Measurements from ENCODE around the gene SGCG.

Gene SGCG

DNA sequence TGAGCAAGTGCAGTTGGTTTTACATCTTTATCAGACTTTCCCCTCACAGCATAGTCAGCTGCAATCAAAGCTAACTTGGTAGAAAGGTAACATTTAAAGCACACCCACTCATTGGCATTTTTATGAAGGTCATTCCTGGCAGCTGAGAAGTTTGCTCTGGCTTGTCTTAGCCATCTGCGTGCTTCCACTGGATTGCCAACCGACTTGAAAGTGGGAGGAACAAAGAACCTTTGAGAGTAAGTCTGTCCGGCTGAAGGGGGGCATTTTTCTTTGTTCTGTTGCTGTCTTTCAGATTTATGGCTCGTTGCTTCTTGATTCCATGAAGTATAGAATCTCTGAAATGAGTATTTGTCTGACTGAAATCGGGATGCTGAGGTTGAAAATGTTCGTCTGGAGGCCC lies 149.6 kb downstream of the SGCG start:
- DNase-seq (ENCODE audit: low read depth): no peak

DNA sequence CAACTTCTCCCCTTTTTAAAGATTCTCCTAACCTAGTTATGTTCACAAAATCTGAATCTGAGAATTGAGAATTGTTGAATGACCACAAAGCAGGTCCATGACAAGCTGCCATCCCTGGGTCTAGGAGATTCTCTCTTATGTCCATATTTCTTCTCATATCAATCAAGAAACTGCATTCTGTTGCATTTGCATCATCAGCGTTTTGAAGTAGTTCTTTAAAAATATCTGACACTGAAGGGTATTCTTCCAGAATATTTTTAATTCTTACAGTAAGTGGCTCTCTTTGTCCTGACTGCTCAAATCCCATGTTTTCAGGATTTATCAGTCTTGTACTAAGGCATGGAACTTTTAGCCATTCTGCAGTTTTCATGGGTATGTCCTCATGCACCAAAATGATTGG lies 158.4 kb downstream of the SGCG start:
- DNase-seq (ENCODE audit: low read depth): no peak

DNA sequence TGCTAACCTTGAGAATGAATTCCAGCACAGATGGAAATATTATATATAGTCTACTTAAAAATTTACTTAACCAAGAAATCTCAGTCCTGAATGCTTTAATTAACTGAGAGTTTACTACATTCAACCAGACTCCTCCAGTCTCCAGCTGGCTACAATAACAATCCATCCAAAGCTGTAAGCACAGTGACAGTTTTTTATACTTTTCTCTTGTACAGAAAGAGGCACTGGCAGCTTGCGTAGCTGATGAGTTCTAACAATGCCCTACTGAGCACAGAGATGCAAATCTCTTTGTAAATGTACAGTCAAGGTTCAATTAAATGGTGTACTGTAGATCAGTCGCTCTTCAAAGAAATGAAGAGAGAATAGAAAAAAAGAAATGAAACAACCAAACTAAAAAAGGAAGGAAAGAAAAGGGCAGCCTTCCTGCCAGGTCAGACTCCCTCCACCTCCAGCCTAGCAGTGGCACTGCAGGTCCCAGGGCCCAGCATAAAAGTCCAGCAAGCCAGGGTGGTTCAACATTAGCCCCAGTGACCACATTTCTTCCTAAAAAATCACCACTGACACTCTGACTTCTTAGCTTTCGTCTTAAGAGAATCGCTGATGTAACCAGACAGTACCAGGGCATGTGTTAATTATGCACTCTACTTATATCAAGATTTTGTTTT lies 164.3 kb downstream of the SGCG start:
- DNase-seq (ENCODE audit: low read depth): no peak

DNA sequence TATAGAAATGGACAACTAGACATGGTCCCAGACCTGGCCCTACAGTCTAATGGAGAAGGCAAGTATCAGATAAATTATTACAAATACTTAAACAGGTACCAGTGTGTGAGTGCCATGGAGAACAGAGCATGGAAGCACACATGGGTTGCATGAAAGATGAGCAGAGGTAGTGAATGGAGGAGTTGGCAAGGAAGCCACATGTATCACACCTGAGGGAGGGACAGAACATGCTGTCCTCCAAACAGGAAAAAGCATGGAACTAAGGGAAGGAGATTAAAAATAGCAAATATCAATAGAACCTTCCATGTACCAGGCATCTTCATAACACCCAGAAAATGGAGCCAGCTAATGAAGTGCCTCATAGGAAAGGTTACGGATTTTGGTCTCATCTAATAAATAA lies 166.8 kb downstream of the SGCG start:
- no peak for DNase-seq (ENCODE audit: low read depth)

DNA sequence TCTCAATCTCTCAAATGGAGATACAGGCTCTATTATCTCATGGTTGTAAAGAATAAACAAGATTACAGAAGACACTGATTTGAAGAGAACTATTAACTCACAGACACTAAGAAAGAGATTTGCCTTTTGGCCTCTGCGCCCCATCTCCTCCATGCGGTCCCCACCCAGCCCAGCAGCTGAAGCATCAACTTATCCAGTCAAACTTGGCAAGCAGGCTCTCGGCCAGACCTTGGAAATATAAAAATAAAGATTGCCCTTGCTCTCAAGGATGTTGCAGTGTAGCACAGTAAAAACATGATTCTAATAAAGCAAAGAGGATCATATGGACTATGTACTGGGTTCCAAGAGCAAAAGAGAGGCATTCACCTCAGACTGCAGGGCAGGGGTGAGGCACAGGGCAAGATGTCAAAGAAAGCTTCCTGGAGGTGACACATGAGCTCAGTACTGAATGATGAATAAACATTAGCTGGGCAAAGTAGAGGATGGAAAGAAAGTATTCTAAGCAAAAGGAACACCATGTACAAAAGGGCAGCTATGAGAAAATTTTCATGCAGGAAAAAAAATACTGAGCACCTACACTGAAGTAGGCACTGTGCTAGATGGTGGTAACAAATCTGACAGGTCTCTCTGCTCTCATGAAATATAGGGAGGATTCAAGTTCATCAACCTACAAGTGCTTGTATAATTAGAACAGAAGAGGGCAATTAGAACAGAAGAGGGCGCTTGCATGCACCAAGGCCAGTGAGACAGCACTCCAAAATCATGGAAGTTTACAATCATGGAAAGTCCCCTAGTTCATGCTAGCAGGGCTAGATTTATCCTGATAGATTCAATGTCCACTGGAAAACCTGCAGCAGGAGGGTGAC lies 167.7 kb downstream of the SGCG start:
- no peak for DNase-seq (ENCODE audit: low read depth)

DNA sequence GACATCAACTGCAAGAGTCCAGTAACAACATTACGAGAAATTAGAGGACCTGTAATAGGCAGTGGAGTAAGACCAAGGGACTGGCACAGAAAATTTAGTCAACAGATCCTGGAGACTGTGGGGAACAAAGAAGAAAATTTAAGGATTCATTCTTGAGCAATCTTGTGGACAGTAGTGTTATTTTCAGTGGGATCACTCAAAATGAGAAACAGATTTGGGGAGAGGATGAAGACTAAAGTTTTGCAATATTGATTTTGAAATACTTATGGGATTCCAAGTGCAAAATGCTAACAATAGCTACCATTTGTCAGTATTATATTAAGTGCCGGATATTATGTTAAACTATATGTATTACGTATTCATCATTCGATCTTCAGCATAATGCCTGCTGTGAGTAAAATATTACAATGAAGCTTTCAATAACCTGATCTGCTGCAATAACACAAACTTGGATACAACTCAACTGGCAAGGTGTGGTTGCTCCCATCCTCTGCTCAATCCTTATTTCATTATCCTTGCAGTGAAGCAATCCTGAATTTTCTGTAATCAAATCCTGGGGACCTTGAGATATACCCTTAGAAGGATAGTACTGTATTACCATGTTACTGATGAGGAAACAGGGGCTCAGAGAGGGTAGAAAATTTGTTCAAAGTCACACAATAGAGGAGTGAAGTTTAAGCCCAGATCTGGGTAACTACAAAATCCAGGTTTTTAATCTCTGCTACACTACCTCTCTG lies 168.6 kb downstream of the SGCG start:
- no peak for DNase-seq (ENCODE audit: low read depth)

DNA sequence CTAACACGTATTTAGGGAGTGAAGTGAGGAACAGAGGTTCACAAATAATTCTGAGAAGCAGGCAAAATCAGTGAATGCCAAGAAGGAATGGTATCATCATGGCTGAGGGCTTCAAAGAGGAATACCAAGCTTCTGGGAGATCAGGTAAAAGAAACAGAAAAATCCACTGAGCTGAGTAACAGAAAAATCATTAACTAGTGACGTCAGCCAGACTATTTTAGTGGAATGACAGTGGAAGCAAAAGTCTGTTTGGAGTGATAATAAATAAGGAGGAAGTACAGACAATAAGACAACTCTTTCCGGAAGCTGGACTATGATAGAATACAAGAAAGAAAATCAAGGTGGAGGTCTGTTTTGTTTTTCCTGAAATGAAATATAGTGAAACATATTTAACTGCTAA lies 169.2 kb downstream of the SGCG start:
- DNase-seq (ENCODE audit: low read depth): no peak

DNA sequence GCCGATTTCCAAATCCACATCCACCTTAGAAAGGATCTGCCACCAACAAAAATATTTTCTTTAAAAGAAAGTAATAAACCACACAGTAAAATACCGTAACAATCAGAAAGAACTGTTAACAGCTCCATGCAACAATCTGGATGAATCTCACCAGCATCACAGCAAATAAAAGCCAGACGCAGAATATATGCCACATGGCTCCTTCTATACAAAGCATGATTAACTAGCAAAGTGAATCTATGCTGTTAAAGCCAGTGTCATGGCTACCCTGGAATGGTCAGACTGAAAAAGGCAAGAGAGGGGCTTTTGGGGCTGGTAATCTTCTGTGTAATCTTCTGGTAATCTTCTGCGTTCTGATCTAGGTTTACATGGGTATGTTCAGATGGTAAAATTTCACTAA lies 171.4 kb downstream of the SGCG start:
- no peak for DNase-seq (ENCODE audit: low read depth)

DNA sequence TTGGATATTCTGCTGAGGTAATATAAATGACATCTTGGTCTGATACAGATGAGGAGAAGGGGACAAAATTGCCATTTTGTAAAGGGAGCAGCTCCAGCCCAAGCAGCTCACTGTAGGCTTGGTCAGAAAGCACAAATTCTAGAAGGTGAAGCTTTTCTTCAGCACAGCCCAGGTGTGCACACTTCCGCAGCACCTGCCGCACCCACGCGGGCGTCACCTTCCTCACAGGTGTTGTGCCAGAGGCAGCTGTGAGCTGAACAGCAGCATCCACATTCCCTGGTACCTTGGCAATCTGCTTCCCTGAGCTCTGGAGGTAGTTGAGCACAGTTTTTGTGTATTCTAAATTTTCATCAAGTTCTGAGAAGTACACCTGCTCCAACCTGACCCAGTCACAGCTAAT lies 173.7 kb downstream of the SGCG start:
- no peak for DNase-seq (ENCODE audit: low read depth)

DNA sequence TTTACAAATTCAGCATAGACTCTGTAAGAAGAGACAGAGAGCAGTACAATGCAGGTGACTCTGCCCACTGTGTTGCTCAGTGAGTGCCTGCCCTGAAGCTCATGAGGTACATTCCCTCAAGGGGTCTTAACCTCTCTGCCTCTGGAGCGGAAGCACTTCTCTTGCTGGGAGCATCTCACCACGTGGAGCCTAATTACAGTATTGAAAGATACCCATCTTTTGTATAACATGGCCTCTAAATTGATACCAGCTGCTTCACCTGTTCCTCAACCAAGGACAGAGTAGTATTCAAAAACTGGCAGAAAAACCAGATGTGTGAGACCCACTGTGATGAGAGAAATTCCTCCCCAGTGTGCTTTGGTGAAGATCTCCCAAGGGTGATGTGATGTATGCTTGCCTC lies 175.6 kb downstream of the SGCG start:
- DNase-seq (ENCODE audit: low read depth): no peak

DNA sequence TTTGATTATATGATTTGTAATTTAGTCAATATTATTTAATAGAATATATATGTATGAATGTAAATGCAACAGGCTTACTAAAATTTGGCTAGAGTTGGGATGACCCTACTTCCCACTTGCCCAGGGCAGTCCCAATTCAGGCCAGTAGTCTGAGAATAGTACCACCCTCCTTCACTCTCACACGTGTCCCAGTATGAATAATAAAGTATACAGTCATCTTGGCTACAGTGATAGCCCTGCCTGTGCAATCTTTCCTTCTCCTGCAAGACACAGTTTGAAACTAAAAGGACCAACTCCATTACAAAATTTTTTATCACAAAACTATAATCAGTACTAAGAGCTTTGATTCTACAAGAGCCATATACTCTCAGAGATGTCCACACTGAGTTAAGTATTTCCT lies 176.6 kb downstream of the SGCG start:
- DNase-seq (ENCODE audit: low read depth): no peak

DNA sequence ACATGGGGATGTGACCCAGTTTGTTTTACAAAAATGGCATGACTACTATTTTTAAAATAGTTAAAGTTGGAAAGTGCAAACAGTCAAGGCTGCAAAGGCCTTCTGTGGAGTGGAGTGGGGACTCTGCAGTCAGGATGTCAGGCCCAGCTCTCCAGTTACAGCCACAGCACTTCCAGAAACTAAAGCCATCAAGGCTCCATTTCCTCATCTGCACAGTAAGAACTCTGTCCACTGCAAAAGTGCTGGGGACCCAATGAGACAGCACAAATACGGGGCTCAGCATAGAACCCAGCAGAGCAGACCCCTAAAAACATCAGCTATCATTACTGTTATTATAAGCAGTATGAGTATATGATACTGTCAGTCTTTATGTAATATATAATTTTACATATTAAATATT lies 179.1 kb downstream of the SGCG start:
- DNase-seq (ENCODE audit: low read depth): no peak

DNA sequence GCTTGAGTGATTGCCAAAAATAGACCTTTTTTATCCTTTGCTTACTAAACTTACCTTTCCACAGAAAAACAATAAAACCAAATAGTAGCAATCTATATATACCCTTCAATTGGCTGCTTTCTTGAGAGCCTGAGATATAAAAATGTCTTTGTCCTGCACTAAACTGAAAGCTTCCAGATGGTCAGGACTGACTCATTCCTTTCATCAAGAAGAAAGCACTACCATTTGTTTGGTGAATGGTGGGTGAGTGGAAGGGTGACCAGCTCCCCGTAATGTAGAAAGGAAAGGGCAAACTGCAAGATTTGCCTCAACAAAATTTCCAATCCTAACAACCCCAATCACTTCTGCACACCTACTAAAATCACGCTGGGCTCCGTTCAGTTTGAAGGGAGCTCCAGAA lies 184.9 kb downstream of the SGCG start:
- no peak for DNase-seq (ENCODE audit: low read depth)

DNA sequence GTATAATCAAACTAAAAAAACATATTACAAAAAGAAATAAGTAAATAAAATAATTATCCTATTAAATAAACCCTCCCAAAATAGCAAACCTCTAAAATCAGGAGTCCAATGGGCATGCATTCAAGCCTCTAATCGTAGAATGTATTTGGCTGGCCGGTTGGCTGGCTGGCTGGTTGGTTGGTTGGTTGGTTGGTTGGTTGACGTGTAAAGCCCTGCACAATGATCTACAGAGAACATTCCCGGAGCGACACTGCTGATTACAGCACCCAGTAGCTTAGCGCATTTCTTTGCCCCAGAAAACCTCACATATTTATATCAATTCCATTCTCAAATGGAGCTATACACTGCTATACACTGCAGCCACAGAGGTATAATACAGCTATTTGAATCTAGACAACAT lies 187.1 kb downstream of the SGCG start:
- DNase-seq (ENCODE audit: low read depth): no peak

DNA sequence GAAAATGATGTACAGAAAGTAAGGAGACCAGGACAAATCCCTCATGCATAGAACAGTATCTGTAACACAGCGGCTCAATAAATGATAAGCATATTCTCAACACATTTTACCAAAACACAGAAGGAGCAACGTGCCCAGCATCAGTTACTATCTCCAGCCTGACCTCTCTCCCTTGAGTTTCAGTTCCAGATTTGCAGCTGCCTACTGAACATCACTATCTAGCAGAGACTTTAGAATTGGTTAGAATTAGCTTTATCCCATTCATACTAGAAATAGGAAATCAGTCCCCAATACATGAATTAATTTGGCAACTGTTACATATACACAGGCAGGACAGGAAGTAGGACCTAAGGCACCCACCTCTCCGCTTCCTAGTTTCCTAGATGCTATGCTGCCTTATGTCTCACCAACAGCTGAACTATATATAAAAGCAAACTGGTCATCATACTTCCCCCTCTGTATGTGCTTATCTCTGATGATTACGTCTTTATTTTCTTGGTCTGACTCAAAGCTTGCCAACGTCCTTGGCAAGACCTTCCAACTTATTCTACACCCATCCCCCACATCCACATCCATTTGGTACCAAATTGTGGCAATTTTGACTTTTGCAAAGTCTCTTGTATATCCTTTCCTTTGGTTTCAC lies 191.6 kb downstream of the SGCG start:
- DNase-seq (ENCODE audit: low read depth): no peak
